Hepatocyte (in vitro differentiated cells): Measurements from ENCODE around the gene FIZ1. TPM values are rescaled to one million over a fixed set of nuclear protein-coding genes. Genes with fewer than 3 reads are reported as not detected.

Source experiments
- DNase-seq: peaks from one replicate; pipeline ENCODE4 v3.0.0-alpha.2; 2016; ENCODE audit warnings: low spot score
- H2AFZ ChIP-seq: fragments of 200-600 bp; sonication (generic); 2 replicates; pipeline ENCODE4 v1.6.0; 2016; ENCODE audit warnings: antibody characterized with exemption, mild to moderate bottlenecking
- H3K27ac ChIP-seq: fragments of 200-600 bp; sonication (generic); 2 replicates; pipeline ENCODE4 v1.5.1; 2016; ENCODE audit warnings: mild to moderate bottlenecking
- H3K27me3 ChIP-seq: fragments of 200-600 bp; sonication (generic); 2 replicates; pipeline ENCODE4 v1.6.1; 2016
- H3K36me3 ChIP-seq: fragments of 200-600 bp; sonication (generic); replicated peaks from 2 replicates; pipeline ENCODE4 v1.5.1; 2016; ENCODE audit warnings: low read depth; ENCODE audit not compliant: insufficient read depth
- H3K4me1 ChIP-seq: fragments of 200-600 bp; sonication (generic); 2 replicates; pipeline ENCODE4 v1.5.1; 2016; ENCODE audit warnings: mild to moderate bottlenecking, moderate library complexity; ENCODE audit not compliant: insufficient read depth
- H3K4me2 ChIP-seq: fragments of 200-600 bp; sonication (generic); 2 replicates; pipeline ENCODE4 v1.6.0; 2016
- H3K4me3 ChIP-seq: fragments of 200-600 bp; sonication (generic); 2 replicates; pipeline ENCODE4 v1.5.1; 2016; ENCODE audit warnings: mild to moderate bottlenecking
- H3K79me2 ChIP-seq: fragments of 200-600 bp; sonication (generic); 2 replicates; pipeline ENCODE4 v1.6.0; 2017; ENCODE audit warnings: mild to moderate bottlenecking
- H3K9me2 ChIP-seq: fragments of 200-600 bp; sonication (generic); replicated peaks from 2 replicates; pipeline ENCODE4 v1.6.0; 2017; ENCODE audit warnings: mild to moderate bottlenecking; ENCODE audit not compliant: insufficient read depth
- H3K9me3 ChIP-seq: fragments of 200-600 bp; sonication (generic); 2 replicates; pipeline ENCODE4 v1.5.1; 2016; ENCODE audit warnings: low read depth, mild to moderate bottlenecking
- H4K20me1 ChIP-seq: fragments of 200-600 bp; sonication (generic); 2 replicates; pipeline ENCODE4 v1.6.0; 2016; ENCODE audit warnings: mild to moderate bottlenecking; ENCODE audit not compliant: insufficient read depth, poor library complexity, severe bottlenecking
- CTCF ChIP-seq: fragments of 200-600 bp; sonication (generic); IDR thresholded peaks from 2 replicates; pipeline ENCODE4 v1.5.1; 2016; ENCODE audit warnings: antibody characterized with exemption, mild to moderate bottlenecking; ENCODE audit not compliant: poor library complexity
- EZH2 ChIP-seq: fragments of 200-600 bp; sonication (generic); IDR thresholded peaks from 2 replicates; pipeline ENCODE4 v1.6.1; 2016; ENCODE audit warnings: antibody characterized with exemption, mild to moderate bottlenecking, borderline replicate concordance
- EZH2phosphoT487 ChIP-seq: fragments of 200-600 bp; sonication (generic); IDR thresholded peaks from one replicate; pipeline ENCODE4 v1.6.1; 2018; ENCODE audit warnings: antibody characterized with exemption, mild to moderate bottlenecking, low read depth, moderate library complexity; ENCODE audit not compliant: unreplicated experiment, severe bottlenecking
- WGBS: methylation state at CpG from one replicate; pipeline ENCODE4 v1.1.6; 2016; ENCODE audit warnings: low lambda C conversion rate; ENCODE audit errors: missing lambda C conversion rate; 5-methylcytosine and 5-hydroxymethylcytosine counted together
- polyA plus RNA-seq: library from polyadenylated mRNA; unstranded; fragments of >200 nt; fragmentation: Nextera tagmentation; extraction: Ambion mirVana; gene quantifications from 2 replicates; pipeline ENCODE4 v1.2.1, GENCODE V29; 2016
- total RNA-seq: library from RNA; depleted of rRNA; stranded (reverse); fragments of >200 nt; gene quantifications from 2 replicates; pipeline ENCODE4 v1.2.3, GENCODE V29; 2014

Gene FIZ1
- total and polyA plus RNA-seq, 2 experiments from 2014 or later: 3.8 to 16.4 TPM

GRCh38 chr19:55546011-55546410, 53.3 kb downstream of the FIZ1 start:
- TF ChIP-seq EZH2 (no peak), EZH2phosphoT487 (no peak), CTCF (no peak)
- WGBS: 80% methylated on average over 7 of the region's 11 CpGs
- Histone ChIP-seq H3K36me3 (no peaks in the 10 kb centered on the region), H2AFZ (no peak overlapping the region), H3K4me1 (no peaks in the 10 kb centered on the region), H4K20me1 (no peaks in the 10 kb centered on the region), H3K9me2 (no peaks in the 10 kb centered on the region), H3K27me3 (no peaks in the 10 kb centered on the region), H3K4me2 (no peak overlapping the region), H3K4me3 (no peak overlapping the region), H3K27ac (no peak overlapping the region), H3K79me2 (no peaks in the 10 kb centered on the region), H3K9me3 (no peaks in the 10 kb centered on the region)
- no peak for DNase-seq

- H3K27ac ChIP-seq: no peak within 1 kb of the TSS
- no peak within 1 kb of the TSS for H2AFZ ChIP-seq
- no peaks in the 10 kb centered on the region for H3K27me3 ChIP-seq
- no peak within 1 kb of the TSS for H3K4me3 ChIP-seq
- no peaks in the 10 kb centered on the region for H4K20me1 ChIP-seq
- no peak within 1 kb of the TSS for H3K4me2 ChIP-seq
- H3K4me1 ChIP-seq: no peaks in the 10 kb centered on the region
- no peaks in the 10 kb centered on the region for H3K9me2 ChIP-seq
- 90% methylated on average over 10 of the region's 10 CpGs for WGBS
- H3K36me3 ChIP-seq: no peaks in the 10 kb centered on the region
- no peak for DNase-seq
- no peak for TF ChIP-seq CTCF
- TF ChIP-seq EZH2phosphoT487: no peak
- TF ChIP-seq EZH2: no peak
- no peaks in the 10 kb centered on the region for H3K9me3 ChIP-seq
- H3K79me2 ChIP-seq: no peaks in the 10 kb centered on the region
Observed at GRCh38 chr19:55545443-55545842, 53.9 kb downstream of the FIZ1 start, which contains the start of gene SBK3. SBK3 (minus strand) TSS chr19:55545543; CDS start chr19:55545543, 0 bp downstream.

GRCh38 chr19:55544776-55545439, 54.4 kb downstream of the FIZ1 start:
- H3K4me3 ChIP-seq: no peak overlapping the region
- no peak overlapping the region for H2AFZ ChIP-seq
- no peaks in the 10 kb centered on the region for H3K9me2 ChIP-seq
- 80% methylated on average over 20 of the region's 23 CpGs for WGBS
- no peak overlapping the region for H3K4me2 ChIP-seq
- no peaks in the 10 kb centered on the region for H3K36me3 ChIP-seq
- TF ChIP-seq EZH2phosphoT487: no peak
- TF ChIP-seq EZH2: no peak
- H4K20me1 ChIP-seq: no peaks in the 10 kb centered on the region
- no peaks in the 10 kb centered on the region for H3K4me1 ChIP-seq
- no peak for DNase-seq
- H3K27ac ChIP-seq: no peak overlapping the region
- no peaks in the 10 kb centered on the region for H3K27me3 ChIP-seq
- H3K79me2 ChIP-seq: no peaks in the 10 kb centered on the region
- H3K9me3 ChIP-seq: no peaks in the 10 kb centered on the region

GRCh38 chr19:55544014-55544413, 55.3 kb downstream of the FIZ1 start:
- TF ChIP-seq EZH2phosphoT487 (no peak), CTCF (no peak), EZH2 (no peak)
- WGBS: 91% methylated on average over 15 of the region's 15 CpGs
- no peak overlapping the region for H3K27ac ChIP-seq

More at GRCh38 chr19:55544014-55544413, 55.3 kb downstream of the FIZ1 start:
- H2AFZ ChIP-seq: no peak overlapping the region
- H3K79me2 ChIP-seq: no peaks in the 10 kb centered on the region
- H3K9me2 ChIP-seq: no peaks in the 10 kb centered on the region
- DNase-seq: no peak
- no peaks in the 10 kb centered on the region for H4K20me1 ChIP-seq
- H3K9me3 ChIP-seq: no peaks in the 10 kb centered on the region
- no peak overlapping the region for H3K4me3 ChIP-seq
- no peaks in the 10 kb centered on the region for H3K36me3 ChIP-seq
- H3K27me3 ChIP-seq: no peaks in the 10 kb centered on the region
- H3K4me1 ChIP-seq: no peaks in the 10 kb centered on the region
- H3K4me2 ChIP-seq: no peak overlapping the region
